HuH-7 (cell line): ENCODE data around the gene SPDYE6.
"Not testable (repeated sequence)": the region's sequence is repeated elsewhere in the genome, so short reads cannot be mapped to it uniquely, and the experiment has no call there.

Experiments used
- DNase-seq: peaks from one replicate; pipeline ENCODE4 v3.0.0; 2011; ENCODE audit warnings: low spot score

The SPDYE6 gene

DNA sequence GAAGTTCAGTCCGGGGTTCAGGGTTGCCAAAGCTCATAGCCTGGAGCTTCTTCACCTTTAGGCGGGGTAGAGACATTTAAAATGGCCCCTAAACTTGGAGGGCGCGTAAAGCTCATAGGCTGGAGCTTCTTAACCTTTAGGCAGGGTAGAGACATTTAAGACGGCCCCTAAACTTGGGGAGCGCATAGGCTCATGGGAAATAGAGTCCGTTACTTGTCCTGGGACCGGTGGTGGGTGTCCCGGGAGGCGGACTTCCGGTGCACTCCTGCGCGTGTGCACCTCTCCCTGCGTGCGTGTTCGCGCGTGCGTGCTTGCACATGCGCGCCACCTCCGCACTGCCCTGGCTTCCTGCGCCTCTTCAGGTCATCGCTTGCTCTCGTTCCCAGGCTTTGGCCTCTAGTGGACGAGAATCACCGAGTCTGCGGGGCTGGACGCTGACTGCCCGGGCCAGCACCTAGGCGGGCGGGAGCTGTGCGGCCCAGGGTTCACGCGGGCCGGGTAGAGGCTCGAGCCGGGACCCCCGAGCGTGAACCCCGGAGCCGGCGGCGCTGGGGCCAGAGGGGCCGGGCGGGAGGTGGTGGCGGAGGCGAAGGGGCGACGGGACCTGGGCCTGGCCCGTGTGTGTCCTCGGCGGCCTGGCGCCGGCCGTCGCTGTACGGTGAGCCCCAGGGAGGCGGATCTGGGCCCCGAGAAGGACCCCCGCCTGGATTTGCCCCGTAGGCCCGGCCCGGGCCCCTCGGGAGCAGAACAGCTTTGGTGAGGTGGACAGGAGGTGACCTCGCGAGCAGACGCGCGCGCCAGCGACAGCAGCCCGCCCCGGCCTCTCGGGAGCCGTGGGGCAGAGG, 7.5 kb upstream of the SPDYE6 start:
- DNase-seq, result peak; percentile 63

DNA sequence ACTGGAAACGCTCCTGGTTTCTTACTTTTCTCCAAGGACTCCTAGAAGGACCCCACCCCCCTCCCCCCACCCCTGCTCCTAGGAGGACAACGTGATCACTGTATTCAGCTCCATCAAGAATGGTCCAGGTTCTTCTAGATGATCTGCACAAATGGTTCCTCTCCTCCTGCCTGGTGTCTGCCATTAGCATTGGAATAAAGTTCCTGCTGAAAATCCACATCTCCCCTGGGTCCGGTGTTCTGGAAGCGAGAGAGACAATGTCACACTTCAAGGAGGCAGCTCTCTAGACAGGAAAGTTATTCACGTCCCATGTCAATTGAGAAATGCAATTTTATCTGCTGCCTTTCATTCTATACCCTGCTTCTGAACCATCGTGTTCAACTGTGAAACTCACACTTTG, 9.3 kb downstream of the SPDYE6 start:
- not testable (repeated sequence) for DNase-seq

DNA sequence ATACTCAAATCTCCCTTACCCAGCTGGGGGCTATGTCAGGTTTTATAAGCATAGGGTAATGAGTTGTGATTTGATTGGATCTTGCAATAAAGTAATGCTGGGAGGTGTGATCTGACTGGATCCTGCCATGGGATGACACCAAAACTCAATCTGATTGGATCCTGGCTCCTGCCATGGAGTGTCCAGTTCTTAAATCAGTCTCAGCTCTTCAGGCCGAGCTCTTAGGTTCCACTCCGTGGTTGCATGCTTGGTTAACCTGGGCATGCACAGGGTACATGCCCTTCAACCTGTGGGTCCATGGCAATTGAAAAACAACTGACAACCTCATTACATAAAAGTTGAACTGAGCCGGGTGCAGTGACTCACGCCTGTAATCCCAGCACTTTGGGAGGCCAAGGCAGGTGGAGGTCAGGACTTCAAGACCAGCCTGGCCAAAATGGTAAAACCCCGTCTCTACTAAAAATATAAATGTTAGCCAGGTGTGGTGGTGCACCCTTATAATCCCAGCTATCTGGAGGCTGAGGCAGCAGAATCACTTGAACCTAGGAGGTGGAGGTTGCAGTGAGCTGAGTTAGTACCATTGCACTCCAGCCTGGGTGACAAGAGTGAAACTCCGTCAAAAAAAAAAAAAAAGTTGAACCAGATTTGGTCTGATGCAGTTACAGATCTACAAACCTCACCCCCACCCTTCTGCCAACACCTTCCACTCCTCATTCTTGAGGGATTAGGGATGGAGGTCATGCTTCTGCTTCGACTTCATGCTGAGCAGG, 15.5 kb downstream of the SPDYE6 start:
- not testable (repeated sequence) for DNase-seq

DNA sequence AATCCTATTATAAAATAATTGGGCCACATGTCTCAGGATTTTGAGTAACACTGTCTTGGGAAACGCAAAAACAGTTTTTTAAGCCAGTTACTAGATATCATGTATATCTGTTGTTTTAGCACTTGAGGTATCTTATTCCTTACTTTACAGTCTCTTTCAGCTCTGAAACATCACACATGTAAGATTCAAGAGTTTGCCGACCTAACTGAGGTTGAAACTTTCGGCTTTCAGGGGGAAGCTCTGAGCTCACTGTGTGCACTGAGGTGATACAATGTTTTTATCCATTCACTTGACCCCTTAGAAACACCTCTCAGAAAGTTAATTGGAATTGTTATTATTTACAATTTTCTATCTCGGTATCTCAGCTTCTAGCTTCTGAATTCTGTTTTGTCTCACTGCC, 18.8 kb downstream of the SPDYE6 start:
- not testable (repeated sequence) for DNase-seq

DNA sequence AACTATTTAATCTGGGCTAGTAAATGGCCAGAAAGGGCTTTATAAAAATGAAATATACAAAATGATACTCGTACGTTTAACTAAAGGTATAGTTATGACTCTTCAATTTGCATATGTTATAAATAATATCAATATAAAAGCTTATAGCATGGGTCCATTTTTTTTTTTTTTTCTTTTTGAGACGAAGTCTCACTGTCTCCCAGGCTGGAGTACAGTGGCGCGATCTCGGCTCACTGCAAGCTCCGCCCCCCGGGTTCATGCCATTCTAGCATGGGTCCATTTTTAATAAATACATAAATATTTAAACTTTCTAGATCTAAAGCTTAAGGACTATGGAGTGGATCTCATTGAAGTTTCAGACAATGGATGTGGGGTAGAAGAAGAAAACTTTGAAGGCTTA, 19.2 kb downstream of the SPDYE6 start:
- not testable (repeated sequence) for DNase-seq

DNA sequence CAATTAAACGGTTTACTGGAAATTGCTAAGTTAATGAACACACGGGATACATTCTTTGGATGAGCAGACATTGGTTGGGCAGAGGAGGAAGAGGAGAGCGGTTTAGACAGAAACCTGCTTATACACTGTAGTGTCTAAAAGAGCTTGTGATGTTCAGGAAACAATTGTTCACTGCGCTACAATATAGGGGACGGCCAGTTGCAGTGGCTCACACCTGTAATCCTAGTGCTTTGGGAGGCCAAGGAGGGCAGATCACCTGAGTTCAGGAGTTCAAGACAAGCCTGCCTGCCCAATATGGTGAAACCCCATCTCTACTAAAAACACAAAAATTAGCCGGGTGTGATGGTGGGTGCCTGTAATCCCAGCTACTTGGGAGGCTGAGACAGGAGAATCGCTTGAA, 20.7 kb downstream of the SPDYE6 start:
- not testable (repeated sequence) for DNase-seq

DNA sequence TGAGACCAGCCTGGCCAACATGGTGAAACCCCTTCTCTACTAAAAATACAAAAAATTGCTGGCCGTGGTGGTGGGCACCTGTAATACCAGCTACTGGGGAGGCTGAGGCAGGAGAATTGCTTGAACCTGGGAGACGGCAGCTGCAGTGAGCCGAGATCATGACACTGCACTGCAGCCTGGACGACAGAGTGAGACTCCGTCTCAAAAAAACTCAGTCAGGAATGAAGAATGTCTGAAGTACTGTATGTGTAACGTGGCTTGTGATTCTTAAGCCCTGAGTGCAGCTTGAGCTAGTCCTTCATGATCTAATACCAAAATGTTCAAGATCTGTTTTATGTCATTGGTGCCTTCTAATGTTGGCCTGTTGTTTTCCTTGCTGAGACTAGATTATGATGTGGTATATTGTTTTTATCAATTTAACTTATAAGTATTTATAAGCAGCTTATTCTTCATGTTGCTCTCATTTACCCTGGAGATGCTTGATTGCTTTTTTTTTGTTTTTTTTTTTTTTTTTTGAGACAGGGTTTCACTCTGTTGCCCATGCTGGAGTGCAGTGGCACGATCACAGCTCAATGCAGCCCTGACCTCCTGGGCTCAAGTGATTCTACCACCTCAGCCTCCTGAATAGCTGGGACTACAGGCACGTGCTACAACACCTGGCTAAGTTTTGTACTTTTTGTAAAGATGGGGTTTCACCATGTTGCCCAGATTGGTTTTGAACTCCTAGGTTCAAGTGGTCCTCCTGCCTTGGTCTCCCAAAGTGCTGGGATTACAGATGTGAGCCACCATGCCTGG, 25.4 kb downstream of the SPDYE6 start:
- DNase-seq, result not testable (repeated sequence)

DNA sequence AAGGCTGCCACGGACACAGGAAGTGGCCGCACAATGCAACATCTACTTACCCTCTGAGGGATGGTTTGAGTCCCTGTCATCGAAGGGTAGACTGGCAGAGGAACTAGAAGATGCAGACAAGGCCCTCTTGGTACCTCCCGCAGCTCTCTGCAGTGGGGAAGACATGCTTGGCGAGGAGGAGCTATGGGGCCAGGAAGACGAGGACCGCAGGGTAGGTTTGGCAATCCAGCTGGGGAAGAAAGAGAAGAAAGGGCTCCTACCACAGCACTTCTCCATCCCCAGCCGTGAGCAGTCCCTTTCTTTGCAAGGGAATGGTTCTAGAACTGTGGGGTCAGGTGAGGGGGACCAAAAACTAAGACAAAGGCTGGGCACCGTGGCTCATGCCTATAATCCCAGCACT, 26.9 kb downstream of the SPDYE6 start:
- not testable (repeated sequence) for DNase-seq

DNA sequence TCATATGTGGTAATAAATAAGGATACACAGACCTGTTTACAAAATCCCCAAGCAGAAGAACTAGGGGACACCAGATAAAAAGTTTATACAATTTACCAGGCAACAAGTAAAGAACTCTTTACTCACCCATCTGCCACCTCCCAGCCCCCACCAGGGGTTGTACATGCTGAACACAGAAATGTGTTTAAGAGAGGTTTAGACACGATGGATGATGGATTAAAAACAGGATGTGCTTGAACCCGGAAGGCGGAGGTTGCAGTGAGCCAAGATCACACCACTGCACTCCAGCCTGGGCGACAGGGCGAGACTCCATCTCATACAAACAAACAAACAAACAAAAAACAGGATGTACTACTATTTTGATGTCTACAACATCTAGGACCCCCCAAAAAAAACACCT, 27.4 kb downstream of the SPDYE6 start:
- DNase-seq, result not testable (repeated sequence)

DNA sequence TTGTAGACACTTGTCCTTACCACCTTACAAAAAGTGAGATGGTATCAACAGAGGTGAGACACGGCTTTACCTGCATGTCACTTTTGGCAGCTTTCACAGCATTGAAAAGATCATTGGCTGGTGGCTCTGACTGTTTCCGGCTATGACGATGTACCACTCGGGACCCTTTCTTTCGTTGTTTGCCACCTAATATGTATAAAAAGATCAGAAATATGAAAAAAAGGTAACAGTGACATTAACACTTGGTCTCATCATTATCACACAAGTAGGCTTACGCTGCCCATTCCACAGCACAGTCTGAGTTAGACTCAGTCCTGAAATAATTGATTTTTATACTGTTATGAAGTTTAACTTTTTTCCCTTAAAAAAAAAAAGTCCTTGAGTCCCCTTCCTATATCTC, 29.1 kb downstream of the SPDYE6 start:
- not testable (repeated sequence) for DNase-seq

DNA sequence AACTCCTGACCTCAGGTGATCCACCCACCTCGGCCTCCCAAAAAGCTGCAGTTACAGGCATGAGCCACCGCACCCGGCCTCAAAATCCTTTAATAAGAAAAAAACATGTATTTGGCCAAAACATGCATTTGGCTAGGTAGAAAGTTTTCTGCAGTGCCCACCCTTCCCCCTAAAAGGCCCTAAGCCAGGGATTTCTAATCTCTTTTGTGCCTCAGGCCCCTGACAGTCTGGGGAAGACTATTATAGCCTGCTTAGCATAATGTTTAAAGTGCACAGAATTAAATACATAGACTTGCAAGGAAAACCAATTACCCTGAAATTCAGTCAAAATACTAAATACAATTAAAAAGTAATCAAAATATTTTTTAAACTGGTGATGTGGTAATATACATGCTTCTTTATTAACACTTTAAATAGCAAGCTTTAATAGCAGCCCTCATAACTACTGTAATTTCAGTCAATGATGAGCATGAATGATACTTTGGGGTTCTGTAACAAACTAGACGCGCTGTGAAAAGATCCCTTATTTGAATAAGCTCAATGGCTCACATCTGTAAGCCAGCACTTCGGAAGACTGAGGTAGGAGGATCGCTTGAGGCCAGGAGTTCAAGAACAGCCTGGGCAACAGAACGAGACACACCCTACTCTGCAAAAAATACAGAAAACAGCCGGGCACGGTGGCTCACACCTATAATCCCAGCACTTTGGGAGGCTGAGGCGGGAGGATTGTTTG, 29.9 kb downstream of the SPDYE6 start:
- no peak for DNase-seq

DNA sequence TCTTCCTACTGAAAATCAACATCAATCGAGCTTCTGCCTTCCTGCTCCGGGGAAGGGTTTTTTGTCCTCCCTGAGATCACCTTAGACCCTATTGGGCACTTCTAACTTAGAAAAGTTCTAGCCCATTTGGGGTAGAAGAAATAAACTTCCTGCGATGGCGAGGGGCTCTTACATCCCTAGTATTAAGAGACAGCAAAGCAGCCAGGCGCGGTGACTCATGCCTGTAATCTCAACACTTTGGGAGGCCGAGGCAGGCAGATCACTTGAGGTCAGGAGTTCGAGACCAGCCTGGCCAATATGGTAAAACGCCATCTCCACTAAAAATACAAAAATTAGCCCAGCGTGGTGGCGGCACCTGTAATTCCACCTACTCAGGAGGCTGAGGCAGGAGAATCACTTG, 31.1 kb downstream of the SPDYE6 start:
- DNase-seq, result not testable (repeated sequence)

DNA sequence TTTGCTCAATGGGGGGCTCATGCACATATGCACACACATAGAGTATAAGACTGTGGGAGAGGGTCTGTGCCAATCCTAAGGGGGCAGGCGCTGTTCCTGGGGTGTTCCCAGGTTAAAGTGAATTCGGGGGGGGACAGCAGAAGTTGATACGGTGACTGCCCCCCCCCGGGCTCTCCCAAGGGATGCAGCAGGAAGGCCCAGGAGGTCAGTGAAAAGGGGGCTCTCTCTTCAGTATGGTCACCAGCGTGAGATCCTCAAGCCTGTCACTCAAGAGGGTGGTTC, 32.4 kb downstream of the SPDYE6 start:
- no peak for DNase-seq

DNA sequence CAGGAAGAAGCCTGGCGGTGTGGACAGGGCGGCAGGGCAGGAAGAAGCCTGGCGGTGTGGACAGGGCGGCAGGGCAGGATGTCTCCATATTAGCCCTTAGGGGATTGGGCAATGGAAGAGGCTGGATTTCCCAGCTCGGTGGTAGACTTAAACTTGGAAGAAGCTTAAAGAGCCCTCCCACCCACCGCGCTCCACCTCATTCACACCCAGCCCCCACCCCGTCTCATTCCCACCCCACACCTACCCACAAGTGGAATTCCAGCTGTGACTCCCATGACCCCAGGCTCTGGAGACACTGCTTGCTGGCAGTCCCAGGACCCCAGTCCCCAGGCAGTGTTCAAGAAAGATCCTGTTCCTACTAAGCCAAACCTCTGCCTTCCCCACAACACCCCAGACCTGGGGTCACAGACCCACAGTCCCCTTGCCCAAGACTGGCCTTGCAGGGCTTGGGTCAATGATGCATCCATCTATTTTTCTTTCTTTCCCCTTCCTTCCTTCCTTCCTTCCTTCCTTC, 34.0 kb downstream of the SPDYE6 start:
- no peak for DNase-seq

DNA sequence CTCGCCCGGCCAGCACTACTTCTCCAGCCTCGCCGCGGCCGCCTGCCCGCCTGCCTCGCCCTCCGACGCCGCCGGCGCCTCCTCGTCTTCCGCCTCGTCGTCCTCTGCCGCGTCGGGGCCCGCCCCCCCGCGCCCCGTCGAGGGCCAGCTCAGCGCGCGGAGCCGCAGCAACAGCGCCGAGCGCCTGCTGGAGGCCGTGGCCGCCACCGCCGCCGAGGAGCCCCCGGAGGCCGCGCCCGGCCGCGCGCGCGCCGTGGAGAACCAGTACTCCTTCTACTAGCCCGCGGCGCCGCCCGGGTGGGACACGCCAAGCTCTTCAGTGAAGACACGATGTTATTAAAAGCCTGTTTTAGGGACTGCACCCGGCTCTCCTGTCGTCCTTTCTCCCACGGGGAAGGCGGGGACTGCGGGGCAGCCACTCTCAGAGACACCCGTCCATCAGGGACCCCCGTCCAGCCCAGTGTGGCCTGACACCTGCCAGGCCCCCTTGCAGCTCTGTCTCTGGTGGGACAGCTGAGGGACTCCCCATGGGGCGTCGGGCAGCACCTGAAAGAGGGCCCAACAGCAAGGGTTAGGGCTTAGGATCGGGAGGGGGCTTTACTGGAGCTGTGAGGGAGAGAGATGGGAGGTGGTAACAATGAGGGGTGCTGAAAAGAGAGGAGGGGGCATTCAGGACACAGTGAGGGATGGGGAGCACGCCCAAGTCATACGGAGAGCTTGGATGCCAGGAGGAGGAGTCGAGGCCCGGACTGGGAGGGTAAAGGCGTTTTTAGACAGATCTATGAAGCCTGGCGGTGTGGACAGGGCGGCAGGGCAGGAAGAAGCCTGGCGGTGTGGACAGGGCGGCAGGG, 34.7 kb downstream of the SPDYE6 start:
- no peak for DNase-seq

DNA sequence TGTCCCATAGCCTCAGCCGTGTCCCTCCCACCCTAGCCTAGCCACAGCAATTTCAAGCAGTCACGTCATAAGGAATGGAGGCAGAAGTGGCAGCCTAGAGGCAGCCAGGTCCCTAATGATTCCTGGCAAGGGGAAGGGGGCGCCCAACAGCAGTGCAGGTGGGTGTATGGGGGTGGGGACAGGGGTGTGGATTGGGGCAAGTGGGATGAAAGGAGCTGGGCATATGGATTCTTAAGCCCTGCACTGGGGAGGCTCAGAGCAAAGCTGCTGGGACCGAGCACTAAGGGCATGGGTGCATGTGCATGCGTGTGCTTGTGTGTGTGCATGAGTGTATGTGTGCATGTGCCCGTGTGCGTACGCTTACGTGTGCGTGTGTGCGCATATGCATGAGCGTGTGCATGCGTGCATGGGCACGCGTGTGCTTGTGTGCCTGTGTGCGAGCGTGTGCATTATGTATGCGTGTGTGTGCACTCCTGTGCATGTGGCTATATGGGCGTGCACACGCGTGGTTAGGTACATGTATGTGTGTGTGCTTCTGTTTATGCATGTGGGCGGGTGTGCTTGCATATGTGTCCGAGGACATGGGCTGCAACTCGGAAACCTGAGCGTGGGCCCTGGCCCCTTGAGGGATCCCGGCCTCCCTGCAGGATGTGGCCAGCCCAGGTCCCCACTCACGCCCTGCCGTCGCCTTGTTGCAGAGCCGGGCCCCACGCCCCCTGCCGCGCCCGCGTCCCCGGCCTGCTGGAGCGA, 35.5 kb downstream of the SPDYE6 start:
- DNase-seq, result no peak

DNA sequence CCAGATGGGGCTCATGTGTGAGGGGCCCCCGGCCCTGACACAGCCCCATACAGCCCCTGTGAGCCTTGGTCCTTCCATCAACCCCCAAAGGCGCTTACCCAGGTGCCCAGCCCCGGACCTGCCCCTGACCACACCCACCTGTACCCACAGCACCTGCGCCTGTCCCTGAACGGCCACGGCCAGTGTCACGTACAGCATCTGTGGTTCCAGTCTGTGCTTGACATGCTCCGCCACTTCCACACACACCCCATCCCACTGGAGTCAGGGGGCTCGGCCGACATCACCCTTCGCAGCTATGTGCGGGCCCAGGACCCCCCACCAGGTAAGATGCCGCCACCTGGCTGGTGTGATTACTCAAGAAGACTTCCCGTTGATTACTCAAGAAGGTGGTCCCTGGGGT, 36.1 kb downstream of the SPDYE6 start:
- DNase-seq, result no peak

DNA sequence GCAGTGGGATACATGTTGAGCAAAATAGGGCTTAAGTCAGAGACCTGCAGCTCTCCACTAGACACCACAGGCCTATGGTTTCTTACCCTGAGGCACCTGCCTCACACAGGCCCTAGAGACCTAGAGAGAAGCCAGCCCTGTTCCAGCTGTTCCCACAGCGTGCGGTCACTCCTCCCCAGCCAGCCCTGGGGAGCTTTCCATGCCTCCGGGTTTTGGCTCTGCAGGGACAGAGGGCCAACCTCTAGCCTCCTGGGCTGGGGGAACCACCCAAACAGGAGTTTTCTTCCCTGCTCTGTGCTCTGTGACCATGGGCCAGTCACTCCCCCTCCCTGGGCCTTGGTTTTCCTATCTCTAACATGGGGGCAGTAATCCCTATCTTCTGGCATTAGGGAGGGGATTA, 36.6 kb downstream of the SPDYE6 start:
- no peak for DNase-seq

DNA sequence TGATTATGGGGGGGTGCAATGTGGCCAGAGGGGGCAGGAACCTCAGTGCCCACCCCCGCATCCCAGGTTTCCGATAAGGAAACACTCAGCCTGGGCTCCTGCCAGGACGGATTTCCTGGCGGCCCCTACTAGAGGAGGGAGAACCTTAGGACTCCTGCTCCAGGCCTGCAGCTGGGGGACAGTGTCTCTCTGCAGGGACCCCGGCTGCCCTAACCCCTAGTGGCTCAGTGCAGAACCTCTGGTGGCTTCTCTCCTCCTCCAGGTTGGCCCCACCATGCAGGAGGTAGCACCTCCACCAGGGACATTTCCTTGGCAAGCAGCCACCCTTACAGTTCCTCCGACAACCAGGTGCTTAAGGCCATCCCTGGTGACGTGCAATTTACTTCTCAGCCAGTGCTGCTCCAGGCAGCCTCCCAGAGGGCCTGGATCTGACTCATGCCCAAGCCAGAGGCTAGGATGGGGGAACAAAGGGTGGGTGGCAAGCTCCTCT, 37.7 kb downstream of the SPDYE6 start:
- DNase-seq, result no peak
